ENCODE data around the gene CNOT2. TPM values are rescaled to one million over a fixed set of nuclear protein-coding genes. Genes with fewer than 3 reads are reported as not detected.
"Not testable (repeated sequence)": the region's sequence is repeated elsewhere in the genome, so short reads cannot be mapped to it uniquely, and the experiment has no call there.

CNOT2 gene
- total RNA-seq, 2 donors from 2014 or later = 57.2 to 142 TPM

DNA sequence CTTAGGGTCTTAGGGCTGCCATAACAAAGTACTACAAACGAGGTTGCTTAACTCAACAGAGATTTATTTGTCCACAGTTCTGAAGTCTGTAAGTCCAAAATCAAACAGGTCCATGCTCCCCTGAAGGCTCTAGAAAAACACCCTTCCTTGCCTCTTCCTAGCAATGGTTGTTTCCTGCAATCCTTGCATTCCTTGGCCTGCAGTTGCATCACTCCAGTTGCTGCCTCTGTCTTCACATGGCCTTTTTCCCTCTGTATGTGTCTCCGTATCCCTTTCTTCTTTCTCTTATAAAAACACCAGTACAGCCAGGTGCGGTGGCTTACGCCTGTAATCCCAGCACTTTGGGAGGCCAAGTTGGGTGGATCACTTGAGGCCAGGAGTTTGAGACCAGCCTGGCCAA lies 140.3 kb downstream of the CNOT2 start:
- Histone ChIP-seq H3K4me3 (no peak overlapping the region), H3K9me3 (no peaks in the 10 kb centered on the region), H3K4me1 (replicated peaks) (no peaks in the 10 kb centered on the region), H3K36me3 (no peaks in the 10 kb centered on the region), H3K27ac (no peak overlapping the region), H3K27me3 (replicated peaks; ENCODE audit: insufficient read depth) (no peaks in the 10 kb centered on the region)
- intact Hi-C loops (cut with DNase I) = no loop called here
- 99% methylated on average over 4 of the region's 4 CpGs for WGBS
- no peak for DNase-seq (ENCODE audit: low spot score)
- TF ChIP-seq POLR2A (IDR thresholded peaks at IDR 0.05) (no peak), POLR2AphosphoS5 (IDR thresholded peaks at IDR 0.05) (no peak)
- TF ChIP-seq, protein P1, sequence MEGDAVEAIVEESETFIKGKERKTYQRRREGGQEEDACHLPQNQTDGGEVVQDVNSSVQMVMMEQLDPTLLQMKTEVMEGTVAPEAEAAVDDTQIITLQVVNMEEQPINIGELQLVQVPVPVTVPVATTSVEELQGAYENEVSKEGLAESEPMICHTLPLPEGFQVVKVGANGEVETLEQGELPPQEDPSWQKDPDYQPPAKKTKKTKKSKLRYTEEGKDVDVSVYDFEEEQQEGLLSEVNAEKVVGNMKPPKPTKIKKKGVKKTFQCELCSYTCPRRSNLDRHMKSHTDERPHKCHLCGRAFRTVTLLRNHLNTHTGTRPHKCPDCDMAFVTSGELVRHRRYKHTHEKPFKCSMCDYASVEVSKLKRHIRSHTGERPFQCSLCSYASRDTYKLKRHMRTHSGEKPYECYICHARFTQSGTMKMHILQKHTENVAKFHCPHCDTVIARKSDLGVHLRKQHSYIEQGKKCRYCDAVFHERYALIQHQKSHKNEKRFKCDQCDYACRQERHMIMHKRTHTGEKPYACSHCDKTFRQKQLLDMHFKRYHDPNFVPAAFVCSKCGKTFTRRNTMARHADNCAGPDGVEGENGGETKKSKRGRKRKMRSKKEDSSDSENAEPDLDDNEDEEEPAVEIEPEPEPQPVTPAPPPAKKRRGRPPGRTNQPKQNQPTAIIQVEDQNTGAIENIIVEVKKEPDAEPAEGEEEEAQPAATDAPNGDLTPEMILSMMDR (IDR thresholded peaks at IDR 0.05) = no peak

DNA sequence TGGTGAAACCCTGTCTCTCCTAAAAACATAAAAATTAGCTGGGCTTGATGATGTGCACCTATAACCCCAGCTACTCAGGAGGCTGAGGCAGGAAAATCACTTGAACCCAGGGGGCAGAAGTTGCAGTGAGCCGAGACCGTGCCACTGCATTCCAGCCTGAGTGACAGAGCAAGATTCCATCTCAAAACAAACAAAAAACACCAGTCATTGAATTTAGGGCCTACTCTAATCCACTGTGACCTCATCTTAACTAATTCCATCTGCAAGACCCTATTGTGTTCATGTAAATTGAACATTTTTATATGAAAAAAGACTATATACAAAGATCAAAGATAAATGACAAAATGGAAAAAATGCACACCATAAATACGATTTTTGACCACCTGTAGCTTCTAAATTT lies 140.7 kb downstream of the CNOT2 start:
- TF ChIP-seq POLR2A (IDR thresholded peaks at IDR 0.05) (no peak), POLR2AphosphoS5 (IDR thresholded peaks at IDR 0.05) (no peak)
- TF ChIP-seq, protein P1 (IDR thresholded peaks at IDR 0.05) = no peak

DNA sequence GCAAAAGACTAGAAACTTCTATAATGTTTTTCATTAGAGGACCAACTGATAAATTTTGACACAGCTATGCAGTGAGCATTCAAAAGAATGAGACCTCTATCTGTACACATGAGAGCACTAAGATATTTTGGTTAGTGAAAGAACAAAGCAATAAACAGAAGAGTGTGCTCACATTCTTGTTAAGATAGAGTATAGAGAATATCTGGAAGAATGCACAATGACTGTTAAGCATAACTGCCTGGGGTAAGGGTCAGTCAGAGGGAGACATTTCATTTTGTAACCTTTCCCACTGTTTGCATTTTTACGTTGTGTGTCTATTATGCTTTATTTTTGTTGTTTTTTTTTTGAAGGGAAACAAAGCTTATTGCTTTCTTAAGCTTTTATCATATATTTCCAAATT lies 143.5 kb downstream of the CNOT2 start:
- H3K36me3 ChIP-seq = no peaks in the 10 kb centered on the region
- 74% methylated on average over 1 of the region's 1 CpG for WGBS
- intact Hi-C loops (cut with DNase I) = no loop called here
- no peaks in the 10 kb centered on the region for H3K9me3 ChIP-seq
- no peak for DNase-seq (ENCODE audit: low spot score)
- TF ChIP-seq, protein P1 (IDR thresholded peaks at IDR 0.05) = no peak
- TF ChIP-seq POLR2AphosphoS5 (IDR thresholded peaks at IDR 0.05) = no peak
- no peak for TF ChIP-seq POLR2A (IDR thresholded peaks at IDR 0.05)
- H3K4me3 ChIP-seq = no peak overlapping the region
- H3K27me3 ChIP-seq (replicated peaks; ENCODE audit: insufficient read depth) = no peaks in the 10 kb centered on the region
- H3K4me1 ChIP-seq (replicated peaks) = no peaks in the 10 kb centered on the region
- no peak overlapping the region for H3K27ac ChIP-seq

More for the DNA sequence above, 140.7 kb downstream of the CNOT2 start:
- intact Hi-C loops (cut with DNase I) = no loop called here
- no peak for DNase-seq (ENCODE audit: low spot score)
- Histone ChIP-seq H3K27ac (no peak overlapping the region), H3K27me3 (replicated peaks; ENCODE audit: insufficient read depth) (no peaks in the 10 kb centered on the region), H3K36me3 (no peaks in the 10 kb centered on the region), H3K9me3 (no peaks in the 10 kb centered on the region), H3K4me1 (replicated peaks) (no peaks in the 10 kb centered on the region), H3K4me3 (no peak overlapping the region)
- WGBS = 44% methylated on average over 3 of the region's 3 CpGs

DNA sequence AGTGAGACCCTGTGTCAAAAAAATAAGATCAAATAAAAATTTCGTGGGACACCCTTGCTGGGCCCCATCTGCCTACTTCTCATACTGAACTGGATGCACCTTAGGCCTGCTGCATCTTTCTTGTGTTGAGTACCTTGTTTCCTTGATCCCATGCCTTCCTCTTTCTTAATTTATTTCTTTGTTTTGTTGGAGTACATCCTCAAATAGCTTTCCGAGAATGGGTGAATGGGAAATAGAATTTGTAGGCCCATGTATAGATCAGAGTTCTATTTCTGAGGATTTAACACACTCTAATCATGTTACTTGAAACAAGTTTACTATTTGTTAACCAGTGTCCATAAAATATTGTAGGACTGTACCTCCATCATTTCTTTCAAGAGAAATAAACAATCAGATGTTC lies 146.4 kb downstream of the CNOT2 start:
- Histone ChIP-seq H3K27me3 (replicated peaks; ENCODE audit: insufficient read depth) (no peaks in the 10 kb centered on the region), H3K4me1 (replicated peaks) (no peaks in the 10 kb centered on the region), H3K27ac (no peak overlapping the region), H3K9me3 (no peaks in the 10 kb centered on the region), H3K36me3 (no peaks in the 10 kb centered on the region), H3K4me3 (no peak overlapping the region)
- 81% methylated on average over 2 of the region's 2 CpGs for WGBS
- DNase-seq (ENCODE audit: low spot score) = no peak
- TF ChIP-seq POLR2AphosphoS5 (IDR thresholded peaks at IDR 0.05) (no peak), POLR2A (IDR thresholded peaks at IDR 0.05) (no peak)
- TF ChIP-seq, protein P1 (IDR thresholded peaks at IDR 0.05) = no peak
- intact Hi-C loops (cut with DNase I) = no loop called here

DNA sequence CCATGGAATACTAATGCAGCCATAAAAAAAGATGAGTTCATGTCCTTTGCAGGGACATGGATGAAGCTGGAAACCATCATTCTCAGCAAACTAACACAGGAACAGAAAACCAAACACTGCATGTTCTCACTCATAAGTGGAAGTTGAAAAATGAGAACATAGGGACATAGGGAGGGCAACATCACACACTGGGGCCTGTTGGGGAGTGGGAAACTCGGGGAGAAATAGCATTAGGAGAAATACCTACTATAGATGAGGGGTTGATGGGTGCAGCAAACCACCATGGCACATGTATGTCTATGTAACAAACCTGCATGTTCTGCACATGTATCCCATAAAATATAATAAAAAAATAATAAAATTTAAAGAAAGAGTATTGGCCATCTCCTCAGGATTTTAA lies 149.4 kb downstream of the CNOT2 start:
- DNase-seq (ENCODE audit: low spot score); H3K9me3 ChIP-seq; H3K27ac ChIP-seq; intact Hi-C loops (cut with DNase I); H3K36me3 ChIP-seq; H3K4me3 ChIP-seq; H3K27me3 ChIP-seq (replicated peaks; ENCODE audit: insufficient read depth); H3K4me1 ChIP-seq (replicated peaks): not testable (repeated sequence)
- 67% methylated on average over 1 of the region's 1 CpG for WGBS
